Hepatocyte (in vitro differentiated cells): ENCODE results near the gene EIF2D.

Experiments
- EZH2 ChIP-seq: fragments of 200-600 bp; sonication (generic); IDR thresholded peaks from 2 replicates; pipeline ENCODE4 v1.6.1; 2016; ENCODE audit warnings: antibody characterized with exemption, mild to moderate bottlenecking, borderline replicate concordance
- EZH2phosphoT487 ChIP-seq: fragments of 200-600 bp; sonication (generic); IDR thresholded peaks from one replicate; pipeline ENCODE4 v1.6.1; 2018; ENCODE audit warnings: antibody characterized with exemption, mild to moderate bottlenecking, low read depth, moderate library complexity; ENCODE audit not compliant: unreplicated experiment, severe bottlenecking
- TF ChIP-seq, protein P1 (sequence below): fragments of 200-600 bp; sonication (generic); IDR thresholded peaks from 2 replicates; pipeline ENCODE4 v1.5.1; 2016; ENCODE audit warnings: antibody characterized with exemption, mild to moderate bottlenecking; ENCODE audit not compliant: poor library complexity

DNA sequence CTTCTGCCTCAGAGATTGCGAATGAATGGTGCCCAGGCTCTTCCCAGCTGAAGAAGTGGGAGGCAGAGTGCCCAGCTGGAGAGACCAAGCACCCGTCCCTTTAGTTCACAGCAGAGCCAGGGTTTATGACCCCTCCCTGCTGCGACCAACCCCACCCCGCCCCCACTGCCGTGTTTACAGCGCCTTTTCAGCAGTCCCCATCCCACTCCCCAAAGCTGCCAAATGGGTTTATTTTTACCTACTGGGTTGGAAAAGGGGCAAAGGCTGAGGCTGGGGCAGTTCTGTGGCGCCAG, 46.7 kb upstream of the EIF2D start:
- TF ChIP-seq, protein P1, sequence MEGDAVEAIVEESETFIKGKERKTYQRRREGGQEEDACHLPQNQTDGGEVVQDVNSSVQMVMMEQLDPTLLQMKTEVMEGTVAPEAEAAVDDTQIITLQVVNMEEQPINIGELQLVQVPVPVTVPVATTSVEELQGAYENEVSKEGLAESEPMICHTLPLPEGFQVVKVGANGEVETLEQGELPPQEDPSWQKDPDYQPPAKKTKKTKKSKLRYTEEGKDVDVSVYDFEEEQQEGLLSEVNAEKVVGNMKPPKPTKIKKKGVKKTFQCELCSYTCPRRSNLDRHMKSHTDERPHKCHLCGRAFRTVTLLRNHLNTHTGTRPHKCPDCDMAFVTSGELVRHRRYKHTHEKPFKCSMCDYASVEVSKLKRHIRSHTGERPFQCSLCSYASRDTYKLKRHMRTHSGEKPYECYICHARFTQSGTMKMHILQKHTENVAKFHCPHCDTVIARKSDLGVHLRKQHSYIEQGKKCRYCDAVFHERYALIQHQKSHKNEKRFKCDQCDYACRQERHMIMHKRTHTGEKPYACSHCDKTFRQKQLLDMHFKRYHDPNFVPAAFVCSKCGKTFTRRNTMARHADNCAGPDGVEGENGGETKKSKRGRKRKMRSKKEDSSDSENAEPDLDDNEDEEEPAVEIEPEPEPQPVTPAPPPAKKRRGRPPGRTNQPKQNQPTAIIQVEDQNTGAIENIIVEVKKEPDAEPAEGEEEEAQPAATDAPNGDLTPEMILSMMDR, result no peak
- no peak for TF ChIP-seq EZH2
- TF ChIP-seq EZH2phosphoT487, result no peak
